ENCODE measurements around the gene PLA2G4A. TPM values are rescaled to one million over a fixed set of nuclear protein-coding genes. Genes with fewer than 3 reads are reported as not detected.
A peak's percentile ranks its signal among the peaks of the same experiment; 100 is the strongest.

PLA2G4A gene
- total and polyA plus RNA-seq, 2 experiments from 2014 or later = 1.6 to 2.9 TPM

DNA sequence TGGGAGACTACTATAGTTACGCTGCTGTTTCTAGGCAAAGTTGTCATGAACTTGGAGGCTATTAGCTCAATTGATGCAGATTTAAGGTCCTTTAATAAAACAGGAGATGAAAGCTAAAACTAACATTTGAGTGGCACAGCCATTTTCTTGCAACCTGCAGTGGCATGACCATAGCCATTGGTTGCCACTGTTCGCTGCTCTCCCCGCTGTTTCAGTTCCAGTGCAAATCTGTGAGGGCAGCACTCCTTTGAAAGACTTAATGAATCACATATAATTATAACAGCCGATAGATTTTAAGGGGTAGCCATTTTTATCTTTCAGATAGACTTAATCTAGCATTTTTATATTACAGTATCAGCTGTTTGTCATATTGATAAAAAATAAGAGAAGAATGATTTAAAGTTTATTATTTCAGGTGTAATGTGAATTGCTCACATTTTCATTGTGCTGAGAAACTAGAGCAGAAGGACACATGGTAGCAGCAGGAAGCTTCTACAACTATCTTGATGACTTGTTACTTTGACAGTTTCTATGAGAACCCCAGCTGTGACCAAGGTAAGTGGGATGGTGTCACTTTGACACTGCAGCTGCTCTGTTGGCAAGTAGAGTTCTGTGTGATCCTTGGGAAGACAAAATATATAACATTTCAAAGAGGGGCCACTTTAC is 203.7 kb downstream of the PLA2G4A start:
- Histone ChIP-seq H3K9ac (no peak overlapping the region), H4K20me1 (ENCODE audit: insufficient read depth) (no peaks in the 10 kb centered on the region), H2AFZ (no peak overlapping the region), H3F3A (ENCODE audit: insufficient read depth) (no peaks in the 10 kb centered on the region), H3K4me2 (ENCODE audit: unreplicated experiment) (no peak overlapping the region), H3K27ac (no peak overlapping the region), H3K36me3 (ENCODE audit: low read depth) (no peaks in the 10 kb centered on the region), H3K9me2 (ENCODE audit: insufficient read depth) (no peaks in the 10 kb centered on the region), H3K9me3 (ENCODE audit: low read depth) (peaks cover 4% of the 10 kb centered on the region), H3K4me3 (no peak overlapping the region), H3K79me2 (ENCODE audit: insufficient read depth) (no peaks in the 10 kb centered on the region), H3K4me1 (ENCODE audit: insufficient read depth) (no peaks in the 10 kb centered on the region), H3K27me3 (replicated peaks; ENCODE audit: insufficient read depth) (no peaks in the 10 kb centered on the region; the same call in 1 of the 2 replicates)
- TF ChIP-seq EZH2 (IDR thresholded peaks at IDR 0.05; ENCODE audit: insufficient read depth, poor library complexity, severe bottlenecking) (no peak), EZH2phosphoT487 (IDR thresholded peaks at IDR 0.05; ENCODE audit: insufficient read depth, low read depth) (no peak)
- 74 to 81% methylated on average over 4 of the region's 4 CpGs for WGBS, 2 experiments (ENCODE audit: low coverage in 1 of 2, low lambda C conversion rate in 2 of 2, missing lambda C conversion rate in 2 of 2)
- in situ Hi-C loops (cut with MboI) = no loop called here
- no peak for DNase-seq

DNA sequence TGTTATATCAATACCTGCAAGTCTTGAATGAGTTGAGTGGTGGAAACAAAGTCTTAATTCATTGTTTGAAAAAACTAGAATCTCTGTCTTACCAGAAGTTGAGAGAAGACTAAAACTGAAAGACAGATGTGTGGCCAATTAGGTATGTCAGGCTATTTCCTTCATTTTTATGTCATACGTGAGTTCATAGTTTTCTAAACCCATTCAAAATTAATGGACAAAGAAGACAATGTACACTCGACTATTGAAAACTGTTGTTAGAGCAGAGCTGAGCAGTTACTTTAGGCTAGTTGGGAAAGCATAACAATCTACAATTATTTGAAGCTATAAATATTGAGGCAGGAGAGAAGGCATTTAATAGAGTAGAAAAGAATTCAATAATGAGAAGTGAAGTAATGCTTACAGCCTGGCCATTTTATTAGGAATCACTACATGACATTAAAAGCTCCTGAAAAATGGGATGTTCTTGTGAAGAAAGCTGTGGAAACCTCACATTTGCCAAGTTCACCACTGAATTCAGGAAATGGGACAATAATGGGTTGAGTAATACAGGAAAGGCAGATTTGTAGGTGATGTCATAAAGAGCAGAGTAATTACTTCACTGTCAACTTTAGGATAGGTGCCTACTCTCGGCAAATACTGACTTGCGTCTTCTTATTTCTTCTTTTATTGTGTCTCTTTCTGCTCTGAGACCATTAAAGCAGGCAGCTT is 204.4 kb downstream of the PLA2G4A start:
- no peaks in the 10 kb centered on the region for H4K20me1 ChIP-seq (ENCODE audit: insufficient read depth)
- DNase-seq = peak; percentile 3
- 74 to 84% methylated on average over 4 of the region's 4 CpGs for WGBS, 2 experiments (ENCODE audit: low coverage in 1 of 2, low lambda C conversion rate in 2 of 2, missing lambda C conversion rate in 2 of 2)
- H3K4me1 ChIP-seq (ENCODE audit: insufficient read depth) = no peaks in the 10 kb centered on the region
- H3K9me2 ChIP-seq (ENCODE audit: insufficient read depth) = no peaks in the 10 kb centered on the region
- no peaks in the 10 kb centered on the region for H3F3A ChIP-seq (ENCODE audit: insufficient read depth)
- H3K9ac ChIP-seq = no peak overlapping the region
- no peaks in the 10 kb centered on the region; the same call in 1 of the 2 replicates for H3K27me3 ChIP-seq (replicated peaks; ENCODE audit: insufficient read depth)
- H2AFZ ChIP-seq = no peak overlapping the region
- in situ Hi-C loops (cut with MboI) = no loop called here
- H3K36me3 ChIP-seq (ENCODE audit: low read depth) = no peaks in the 10 kb centered on the region
- TF ChIP-seq EZH2phosphoT487 (IDR thresholded peaks at IDR 0.05; ENCODE audit: insufficient read depth, low read depth) = no peak
- TF ChIP-seq EZH2 (IDR thresholded peaks at IDR 0.05; ENCODE audit: insufficient read depth, poor library complexity, severe bottlenecking) = no peak
- no peak overlapping the region for H3K4me3 ChIP-seq
- H3K27ac ChIP-seq = no peak overlapping the region
- H3K4me2 ChIP-seq (ENCODE audit: unreplicated experiment) = no peak overlapping the region
- H3K9me3 ChIP-seq (ENCODE audit: low read depth) = peaks cover 4% of the 10 kb centered on the region
- H3K79me2 ChIP-seq (ENCODE audit: insufficient read depth) = no peaks in the 10 kb centered on the region

- H3K79me2 ChIP-seq (ENCODE audit: insufficient read depth) = no peaks in the 10 kb centered on the region
- no peaks in the 10 kb centered on the region; the same call in 1 of the 2 replicates for H3K27me3 ChIP-seq (replicated peaks; ENCODE audit: insufficient read depth)
- H3K9me2 ChIP-seq (ENCODE audit: insufficient read depth) = no peaks in the 10 kb centered on the region
- no peak overlapping the region for H3K4me2 ChIP-seq (ENCODE audit: unreplicated experiment)
- no peak overlapping the region for H2AFZ ChIP-seq
- H3K9ac ChIP-seq = no peak overlapping the region
- H3K4me3 ChIP-seq = no peak overlapping the region
- TF ChIP-seq EZH2phosphoT487 (IDR thresholded peaks at IDR 0.05; ENCODE audit: insufficient read depth, low read depth) (no peak), EZH2 (IDR thresholded peaks at IDR 0.05; ENCODE audit: insufficient read depth, poor library complexity, severe bottlenecking) (no peak)
- no peaks in the 10 kb centered on the region for H3K4me1 ChIP-seq (ENCODE audit: insufficient read depth)
- peaks cover 4% of the 10 kb centered on the region for H3K9me3 ChIP-seq (ENCODE audit: low read depth)
- DNase-seq = no peak
- H3K27ac ChIP-seq = no peak overlapping the region
- in situ Hi-C loops (cut with MboI) = no loop called here
- 57 to 59% methylated on average over 4 of the region's 4 CpGs for WGBS, 2 experiments (ENCODE audit: low coverage in 1 of 2, low lambda C conversion rate in 2 of 2, missing lambda C conversion rate in 2 of 2)
- H3F3A ChIP-seq (ENCODE audit: insufficient read depth) = no peaks in the 10 kb centered on the region
- H4K20me1 ChIP-seq (ENCODE audit: insufficient read depth) = no peaks in the 10 kb centered on the region
- no peaks in the 10 kb centered on the region for H3K36me3 ChIP-seq (ENCODE audit: low read depth)
Measured at GRCh38 chr1:187033693-187034390, 205.1 kb downstream of the PLA2G4A start.

- no peak overlapping the region for H3K9ac ChIP-seq
- H3F3A ChIP-seq (ENCODE audit: insufficient read depth) = no peaks in the 10 kb centered on the region
- H3K4me2 ChIP-seq (ENCODE audit: unreplicated experiment) = no peak overlapping the region
- H3K4me3 ChIP-seq = no peak overlapping the region
- H3K4me1 ChIP-seq (ENCODE audit: insufficient read depth) = no peaks in the 10 kb centered on the region
- H3K27me3 ChIP-seq (replicated peaks; ENCODE audit: insufficient read depth) = no peaks in the 10 kb centered on the region; the same call in 1 of the 2 replicates
- H3K79me2 ChIP-seq (ENCODE audit: insufficient read depth) = no peaks in the 10 kb centered on the region
- H3K9me2 ChIP-seq (ENCODE audit: insufficient read depth) = no peaks in the 10 kb centered on the region
- no peaks in the 10 kb centered on the region for H4K20me1 ChIP-seq (ENCODE audit: insufficient read depth)
- peaks cover 4% of the 10 kb centered on the region for H3K9me3 ChIP-seq (ENCODE audit: low read depth)
- H2AFZ ChIP-seq = no peak overlapping the region
- in situ Hi-C loops (cut with MboI) = no loop called here
- no peaks in the 10 kb centered on the region for H3K36me3 ChIP-seq (ENCODE audit: low read depth)
- no peak overlapping the region for H3K27ac ChIP-seq
- no peak for DNase-seq
- TF ChIP-seq EZH2phosphoT487 (IDR thresholded peaks at IDR 0.05; ENCODE audit: insufficient read depth, low read depth) (no peak), EZH2 (IDR thresholded peaks at IDR 0.05; ENCODE audit: insufficient read depth, poor library complexity, severe bottlenecking) (no peak)
Measured at GRCh38 chr1:187034501-187034900, 205.8 kb downstream of the PLA2G4A start.
